Measurements from ENCODE around the gene GRAMD1B.
A peak's percentile ranks its signal among the peaks of the same experiment; 100 is the strongest.

Gene GRAMD1B

DNA sequence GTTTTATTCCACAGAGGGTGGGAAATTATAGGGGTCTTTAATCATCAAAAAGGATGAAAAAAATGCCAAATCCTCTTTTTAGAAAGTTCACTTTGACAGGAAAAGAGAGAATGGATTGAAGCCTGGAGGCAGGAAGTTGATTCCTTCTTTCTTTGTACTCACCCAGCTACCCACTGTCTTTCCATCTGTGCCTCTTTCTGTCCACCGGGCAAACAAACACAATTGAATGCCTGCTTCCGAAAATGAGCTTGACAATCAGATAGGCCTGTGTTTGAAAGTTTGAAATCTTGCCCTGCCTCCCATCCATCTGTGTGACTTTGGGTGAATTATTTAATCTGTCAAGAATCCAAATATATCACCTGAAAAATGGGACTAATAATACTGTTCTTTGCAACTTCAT is 143.2 kb downstream of the GRAMD1B start:
- DNase-seq (ENCODE audit: low read depth) = no peak
- no peak overlapping the region for H3K4me3 ChIP-seq (replicated peaks; ENCODE audit: low read depth, low read length)
- TF ChIP-seq, protein P1, sequence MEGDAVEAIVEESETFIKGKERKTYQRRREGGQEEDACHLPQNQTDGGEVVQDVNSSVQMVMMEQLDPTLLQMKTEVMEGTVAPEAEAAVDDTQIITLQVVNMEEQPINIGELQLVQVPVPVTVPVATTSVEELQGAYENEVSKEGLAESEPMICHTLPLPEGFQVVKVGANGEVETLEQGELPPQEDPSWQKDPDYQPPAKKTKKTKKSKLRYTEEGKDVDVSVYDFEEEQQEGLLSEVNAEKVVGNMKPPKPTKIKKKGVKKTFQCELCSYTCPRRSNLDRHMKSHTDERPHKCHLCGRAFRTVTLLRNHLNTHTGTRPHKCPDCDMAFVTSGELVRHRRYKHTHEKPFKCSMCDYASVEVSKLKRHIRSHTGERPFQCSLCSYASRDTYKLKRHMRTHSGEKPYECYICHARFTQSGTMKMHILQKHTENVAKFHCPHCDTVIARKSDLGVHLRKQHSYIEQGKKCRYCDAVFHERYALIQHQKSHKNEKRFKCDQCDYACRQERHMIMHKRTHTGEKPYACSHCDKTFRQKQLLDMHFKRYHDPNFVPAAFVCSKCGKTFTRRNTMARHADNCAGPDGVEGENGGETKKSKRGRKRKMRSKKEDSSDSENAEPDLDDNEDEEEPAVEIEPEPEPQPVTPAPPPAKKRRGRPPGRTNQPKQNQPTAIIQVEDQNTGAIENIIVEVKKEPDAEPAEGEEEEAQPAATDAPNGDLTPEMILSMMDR (IDR thresholded peaks at IDR 0.05; ENCODE audit: low read length, missing control alignments) = no peak

DNA sequence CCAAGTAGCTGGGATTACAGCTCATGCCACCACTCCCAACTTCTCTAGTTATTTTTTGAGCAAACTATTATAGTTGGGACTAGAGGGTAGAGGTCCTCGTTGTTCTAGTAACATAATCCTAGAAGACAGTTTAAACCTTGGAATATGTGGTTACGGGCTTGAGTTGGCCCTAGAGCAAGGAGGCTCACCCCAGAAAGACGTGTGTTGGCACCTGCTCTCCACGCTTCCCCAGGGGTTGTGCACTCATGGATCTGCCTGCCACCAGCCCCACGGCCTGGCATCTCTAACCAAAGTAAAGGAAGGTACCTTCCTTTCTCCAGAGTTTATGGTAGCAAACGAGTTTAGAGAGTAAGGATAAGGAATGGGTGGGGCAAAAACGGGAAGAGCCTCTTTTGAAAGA is 145.4 kb downstream of the GRAMD1B start:
- H3K4me3 ChIP-seq (replicated peaks; ENCODE audit: low read depth, low read length) = no peak overlapping the region
- TF ChIP-seq, protein P1 (IDR thresholded peaks at IDR 0.05; ENCODE audit: low read length, missing control alignments) = no peak
- no peak for DNase-seq (ENCODE audit: low read depth)

DNA sequence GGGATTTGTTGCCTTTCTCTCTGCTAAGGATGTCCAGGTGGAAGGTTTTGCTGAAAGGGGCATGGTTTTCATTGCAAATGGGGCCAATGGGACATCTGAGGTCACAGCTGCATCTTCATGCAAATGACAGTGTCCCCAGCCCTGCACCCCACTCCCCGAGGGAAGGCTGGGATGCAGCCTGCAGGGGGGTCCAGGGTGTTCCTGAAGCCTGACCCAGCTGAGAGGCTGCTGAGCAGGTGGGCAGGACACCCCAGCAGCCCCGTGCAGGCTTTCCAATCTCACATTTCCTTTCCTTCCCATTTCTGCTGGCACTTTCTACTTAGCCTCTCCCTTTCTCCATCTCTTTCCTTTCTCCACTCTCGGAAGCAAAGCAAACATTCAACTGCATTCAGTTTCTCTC is 146.0 kb downstream of the GRAMD1B start:
- no peak for DNase-seq (ENCODE audit: low read depth)
- no peak overlapping the region for H3K4me3 ChIP-seq (replicated peaks; ENCODE audit: low read depth, low read length)
- TF ChIP-seq, protein P1 (IDR thresholded peaks at IDR 0.05; ENCODE audit: low read length, missing control alignments) = no peak

DNA sequence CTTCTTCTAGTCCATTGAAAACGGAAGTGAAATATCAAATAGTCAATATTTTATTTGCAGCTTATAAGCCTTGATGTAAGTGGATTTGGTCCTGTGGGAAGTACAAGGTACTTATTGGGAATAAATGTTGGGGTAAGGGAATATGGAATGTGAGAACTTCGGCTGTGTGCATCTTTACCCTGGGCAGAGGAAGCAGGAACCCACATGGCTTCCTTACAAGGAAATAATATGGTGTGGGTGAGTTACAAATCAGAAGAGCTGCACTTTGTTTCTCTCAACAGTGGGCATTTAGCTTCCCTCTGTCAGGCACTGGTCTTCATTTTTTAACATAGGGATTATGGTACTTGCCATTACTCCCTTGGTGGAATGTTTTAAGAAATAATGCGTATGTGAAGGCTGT is 146.4 kb downstream of the GRAMD1B start:
- DNase-seq (ENCODE audit: low read depth) = no peak
- H3K4me3 ChIP-seq (replicated peaks; ENCODE audit: low read depth, low read length) = no peak overlapping the region
- TF ChIP-seq, protein P1 (IDR thresholded peaks at IDR 0.05; ENCODE audit: low read length, missing control alignments) = no peak

DNA sequence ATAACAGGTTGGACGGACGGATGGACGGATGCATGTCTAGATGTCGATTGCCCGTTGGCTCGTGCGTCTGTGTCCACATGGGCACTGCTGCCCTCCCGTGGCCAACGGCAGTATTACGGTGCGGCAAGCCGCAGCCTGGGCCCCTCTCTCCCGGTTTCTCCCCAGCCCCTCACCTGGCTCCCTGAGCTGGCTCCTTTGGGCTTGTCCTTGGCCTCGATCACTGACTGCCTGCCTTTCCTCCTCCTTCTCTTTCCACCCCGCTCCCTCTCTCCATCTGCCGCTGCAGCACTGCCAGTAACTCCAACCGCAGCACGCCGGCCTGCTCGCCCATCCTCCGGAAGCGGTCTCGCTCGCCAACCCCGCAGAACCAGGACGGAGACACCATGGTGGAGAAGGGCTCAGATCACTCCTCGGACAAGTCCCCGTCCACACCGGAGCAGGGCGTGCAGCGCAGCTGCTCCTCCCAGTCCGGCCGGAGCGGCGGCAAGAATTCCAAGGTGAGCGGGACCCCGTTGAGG is 147.1 kb downstream of the GRAMD1B start:
- DNase-seq (ENCODE audit: low read depth) = peak; percentile 64
- TF ChIP-seq, protein P1 (IDR thresholded peaks at IDR 0.05; ENCODE audit: low read length, missing control alignments) = peak; percentile 92
- no peak overlapping the region for H3K4me3 ChIP-seq (replicated peaks; ENCODE audit: low read depth, low read length)

DNA sequence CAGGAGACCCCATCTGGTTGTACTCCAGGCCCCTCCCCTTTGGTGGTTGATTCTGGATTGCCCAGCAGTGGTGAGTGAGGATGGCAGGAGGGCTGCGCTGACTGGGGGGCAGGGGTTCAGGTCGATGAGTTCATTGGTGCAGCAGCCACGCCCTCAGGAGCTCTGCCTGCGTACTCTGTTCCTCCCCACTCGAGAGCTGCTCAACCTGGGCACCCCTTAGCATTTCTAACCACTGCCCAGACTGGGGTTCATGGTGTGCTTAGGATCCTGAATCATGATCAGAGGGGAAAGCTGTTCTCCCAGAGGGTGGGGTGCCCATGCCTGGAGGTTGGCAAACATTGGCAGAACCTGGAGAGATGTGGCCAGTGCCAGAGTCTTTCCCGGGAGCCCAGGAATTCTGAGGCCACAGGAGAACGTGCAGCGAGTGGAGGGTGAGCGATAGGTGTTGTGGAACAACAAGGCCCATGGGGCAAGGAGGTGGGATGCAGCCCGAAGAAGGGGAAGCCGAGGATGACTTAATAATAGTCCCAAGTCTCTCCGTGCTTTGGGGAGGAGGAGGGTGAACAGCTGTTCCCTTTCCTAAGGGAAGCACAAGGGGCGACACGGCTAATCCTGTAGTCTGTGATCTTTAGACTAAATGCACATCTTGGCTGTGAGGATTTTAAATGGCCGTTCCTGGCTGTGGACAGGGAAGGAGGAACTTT is 148.9 kb downstream of the GRAMD1B start:
- no peak for DNase-seq (ENCODE audit: low read depth)
- TF ChIP-seq, protein P1 (IDR thresholded peaks at IDR 0.05; ENCODE audit: low read length, missing control alignments) = no peak
- H3K4me3 ChIP-seq (replicated peaks; ENCODE audit: low read depth, low read length) = no peak overlapping the region

DNA sequence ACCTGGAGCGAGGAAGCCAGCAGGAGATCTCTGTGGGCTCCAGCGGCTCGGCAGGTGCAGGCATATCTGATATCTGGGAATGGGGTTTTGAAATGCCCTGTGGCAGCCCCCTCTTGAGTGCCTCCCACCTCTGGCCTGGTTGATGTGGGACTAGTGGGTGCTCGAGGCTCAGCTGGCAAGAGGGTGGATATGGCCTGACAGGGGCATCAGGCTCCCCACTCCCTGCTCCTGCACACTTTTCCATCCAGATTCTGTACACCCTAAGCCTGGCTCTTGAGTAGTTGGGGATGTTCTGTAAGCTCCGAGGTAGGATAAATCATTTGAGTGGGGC is 149.4 kb downstream of the GRAMD1B start:
- TF ChIP-seq, protein P1 (IDR thresholded peaks at IDR 0.05; ENCODE audit: low read length, missing control alignments) = no peak
- no peak for DNase-seq (ENCODE audit: low read depth)

More for the DNA sequence above, 149.4 kb downstream of the GRAMD1B start:
- H3K4me3 ChIP-seq (replicated peaks; ENCODE audit: low read depth, low read length) = no peak overlapping the region
